Vagina (tissue), 2 donors: Measurements from ENCODE around the gene CHST2. TPM values are rescaled to one million over a fixed set of nuclear protein-coding genes. Genes with fewer than 3 reads are reported as not detected.

ENCODE experiments used
- DNase-seq, 2 donors: peaks; one replicate each; pipeline ENCODE4 v3.0.0-alpha.2; 2017; ENCODE audit errors: extremely low spot score in 2 of 2
- H3K27ac ChIP-seq: fragments of 200-600 bp; sonication (generic); one replicate; pipeline ENCODE4 v1.5.1; 2019
- H3K27me3 ChIP-seq: fragments of 200-600 bp; sonication (generic); one replicate; pipeline ENCODE4 v1.5.1; 2019
- H3K36me3 ChIP-seq, 2 donors: fragments of 200-600 bp; sonication (generic); one replicate each; pipeline ENCODE4 v1.5.1; 2017 to 2019
- H3K4me1 ChIP-seq: fragments of 200-600 bp; sonication (generic); one replicate; pipeline ENCODE4 v1.5.1; 2019
- H3K4me3 ChIP-seq, 2 donors: fragments of 200-600 bp; sonication (generic); 1 replicate in 1 of 2; 2 replicates in 1 of 2; pipeline ENCODE4 v1.5.1; 2016 to 2019
- H3K9me3 ChIP-seq: fragments of 200-600 bp; sonication (generic); one replicate; pipeline ENCODE4 v1.5.1; 2019
- POLR2A ChIP-seq, 2 donors: fragments of 450-650 bp; IDR thresholded peaks; one replicate each; pipeline ENCODE4 v1.6.1; 2017; ENCODE audit warnings: antibody characterized with exemption in 2 of 2, mild to moderate bottlenecking in 2 of 2, moderate library complexity in 2 of 2
- POLR2AphosphoS5 ChIP-seq, 2 donors: sonication (generic); formaldehyde crosslinking; IDR thresholded peaks; one replicate each; pipeline ENCODE4 v1.9.0; 2017; ENCODE audit warnings: antibody characterized with exemption in 2 of 2, mild to moderate bottlenecking in 2 of 2, low read depth in 1 of 2; ENCODE audit not compliant: insufficient read depth in 1 of 2
- intact Hi-C: fragments of 100-400 bp; cut with DNase I; formaldehyde crosslinking; loops from one replicate; pipeline ENCODE4 v1.15.1; 2023
- total RNA-seq: library from RNA; depleted of rRNA; stranded (reverse); fragments of >200 nt; gene quantifications from one replicate; pipeline ENCODE4 v1.2.3, GENCODE V29; 2016
- TF ChIP-seq, protein P1 (sequence below), 3 experiments: fragments of 450-650 bp in 2 of 3; fragments of 200-600 bp in 1 of 3; sonication (generic) in 1 of 3; IDR thresholded peaks; one replicate each; pipeline ENCODE4 v1.5.1; 2017 to 2019; ENCODE audit warnings: antibody characterized with exemption in 3 of 3, mild to moderate bottlenecking in 2 of 3, moderate library complexity in 2 of 3

CHST2 gene
- total RNA-seq, 1 donor from 2014 or later: 12.5 TPM

DNA sequence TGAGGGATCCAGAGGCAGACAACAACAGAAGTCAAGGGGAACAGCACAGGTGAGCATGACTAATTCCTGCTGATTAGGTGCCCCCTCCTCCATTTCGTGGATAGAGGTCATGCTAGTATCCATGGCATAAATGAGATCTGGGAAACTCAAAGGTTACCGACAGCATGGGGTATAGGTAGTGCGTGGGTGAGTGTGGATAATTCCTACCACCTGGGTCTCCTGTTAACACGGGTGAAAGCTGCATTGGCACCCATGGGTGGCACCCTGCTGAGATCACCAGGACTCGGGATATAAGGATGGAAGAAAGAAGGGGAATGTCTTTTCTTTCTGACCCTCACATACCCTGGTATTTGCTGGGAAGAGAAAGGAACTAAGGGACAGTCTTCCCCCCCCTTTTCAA is 14.4 kb upstream of the CHST2 start:
- no peak overlapping the region for H3K27ac ChIP-seq
- peaks cover 11% of the 10 kb centered on the region for H3K9me3 ChIP-seq
- no peak for TF ChIP-seq POLR2AphosphoS5 (IDR thresholded peaks at IDR 0.05; ENCODE audit: insufficient read depth in 1 of 2, low read depth in 1 of 2)
- no peak for TF ChIP-seq POLR2A (IDR thresholded peaks at IDR 0.05)
- TF ChIP-seq, protein P1, sequence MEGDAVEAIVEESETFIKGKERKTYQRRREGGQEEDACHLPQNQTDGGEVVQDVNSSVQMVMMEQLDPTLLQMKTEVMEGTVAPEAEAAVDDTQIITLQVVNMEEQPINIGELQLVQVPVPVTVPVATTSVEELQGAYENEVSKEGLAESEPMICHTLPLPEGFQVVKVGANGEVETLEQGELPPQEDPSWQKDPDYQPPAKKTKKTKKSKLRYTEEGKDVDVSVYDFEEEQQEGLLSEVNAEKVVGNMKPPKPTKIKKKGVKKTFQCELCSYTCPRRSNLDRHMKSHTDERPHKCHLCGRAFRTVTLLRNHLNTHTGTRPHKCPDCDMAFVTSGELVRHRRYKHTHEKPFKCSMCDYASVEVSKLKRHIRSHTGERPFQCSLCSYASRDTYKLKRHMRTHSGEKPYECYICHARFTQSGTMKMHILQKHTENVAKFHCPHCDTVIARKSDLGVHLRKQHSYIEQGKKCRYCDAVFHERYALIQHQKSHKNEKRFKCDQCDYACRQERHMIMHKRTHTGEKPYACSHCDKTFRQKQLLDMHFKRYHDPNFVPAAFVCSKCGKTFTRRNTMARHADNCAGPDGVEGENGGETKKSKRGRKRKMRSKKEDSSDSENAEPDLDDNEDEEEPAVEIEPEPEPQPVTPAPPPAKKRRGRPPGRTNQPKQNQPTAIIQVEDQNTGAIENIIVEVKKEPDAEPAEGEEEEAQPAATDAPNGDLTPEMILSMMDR (IDR thresholded peaks at IDR 0.05): no peak
- H3K4me3 ChIP-seq: no peak overlapping the region
- intact Hi-C loops: no loop called here
- no peaks in the 10 kb centered on the region for H3K4me1 ChIP-seq
- H3K27me3 ChIP-seq: no peaks in the 10 kb centered on the region
- H3K36me3 ChIP-seq: no peaks in the 10 kb centered on the region
- no peak for DNase-seq

DNA sequence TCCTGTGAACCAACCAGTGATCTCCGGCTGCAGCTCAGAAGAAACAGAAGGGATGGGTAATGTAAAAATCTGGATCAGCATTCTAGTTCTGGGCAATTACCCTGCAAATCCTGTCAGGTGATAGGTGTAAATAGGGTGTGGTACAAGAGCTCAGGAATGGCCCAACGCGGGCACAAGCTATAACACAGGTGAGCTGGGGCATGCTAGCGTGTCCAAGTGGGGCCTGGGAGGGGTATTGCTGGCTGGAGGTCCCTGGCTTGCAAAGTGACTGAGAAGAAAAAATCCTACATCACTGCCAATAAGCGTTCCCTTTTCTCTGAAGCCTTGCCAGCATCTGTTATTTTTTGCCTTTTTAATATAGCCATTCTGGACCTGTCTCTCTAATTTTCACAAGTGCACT is 9.7 kb upstream of the CHST2 start:
- no peaks in the 10 kb centered on the region for H3K36me3 ChIP-seq
- no peak for DNase-seq
- H3K27me3 ChIP-seq: no peaks in the 10 kb centered on the region
- no peak overlapping the region for H3K4me3 ChIP-seq
- no peak overlapping the region for H3K27ac ChIP-seq
- peaks cover 10% of the 10 kb centered on the region for H3K9me3 ChIP-seq
- no peak for TF ChIP-seq POLR2AphosphoS5 (IDR thresholded peaks at IDR 0.05; ENCODE audit: insufficient read depth in 1 of 2, low read depth in 1 of 2)
- intact Hi-C loops: no loop called here
- H3K4me1 ChIP-seq: no peaks in the 10 kb centered on the region

DNA sequence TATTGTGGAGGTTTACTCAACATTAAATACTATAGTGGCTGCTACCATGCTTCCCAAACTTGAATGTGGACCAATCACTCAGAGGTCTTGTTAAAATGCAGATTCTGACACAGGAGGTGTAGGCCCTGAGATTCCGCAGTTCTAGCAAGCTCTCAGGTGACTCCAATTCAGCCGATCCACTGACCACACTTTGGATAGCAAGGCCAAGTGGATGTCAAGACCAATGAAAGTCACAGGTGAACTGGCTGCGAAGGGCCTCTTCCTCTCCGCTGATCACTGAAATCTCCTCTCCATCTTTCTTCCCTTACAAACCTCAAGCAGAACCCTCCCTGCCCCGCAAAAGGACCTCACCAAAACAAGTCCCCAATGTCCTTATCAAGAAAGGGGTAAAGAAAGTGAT is 9.2 kb upstream of the CHST2 start:
- Histone ChIP-seq H3K36me3 (no peaks in the 10 kb centered on the region), H3K4me3 (no peak overlapping the region), H3K9me3 (peaks cover 5% of the 10 kb centered on the region), H3K4me1 (no peaks in the 10 kb centered on the region), H3K27me3 (no peaks in the 10 kb centered on the region), H3K27ac (no peak overlapping the region)
- intact Hi-C loops: no loop called here
- DNase-seq: no peak
- TF ChIP-seq POLR2AphosphoS5 (IDR thresholded peaks at IDR 0.05; ENCODE audit: insufficient read depth in 1 of 2, low read depth in 1 of 2): no peak
- TF ChIP-seq, protein P1 (IDR thresholded peaks at IDR 0.05): no peak
- TF ChIP-seq POLR2A (IDR thresholded peaks at IDR 0.05): no peak

DNA sequence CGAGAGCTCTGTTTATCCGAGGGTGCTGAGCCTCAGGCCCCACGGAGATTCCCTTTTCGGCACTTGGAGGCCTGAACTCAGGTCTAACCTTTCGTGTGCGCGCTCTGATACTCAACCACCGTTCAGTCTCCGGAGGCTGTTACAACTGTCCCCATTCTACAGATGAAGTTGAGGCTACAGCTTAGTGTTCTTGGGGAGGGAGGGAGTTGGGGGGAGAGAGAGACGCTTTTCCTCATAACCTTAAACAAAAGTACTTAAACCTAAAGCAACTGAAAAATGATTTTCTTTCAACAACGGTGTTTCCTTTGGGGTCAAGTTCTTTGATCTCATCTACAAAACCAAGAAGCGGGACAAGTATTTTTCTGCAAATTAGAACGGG is 952 bp upstream of the CHST2 start:
- intact Hi-C loops: no loop called here
- DNase-seq: no peak
- Histone ChIP-seq H3K9me3 (no peaks in the 10 kb centered on the region), H3K27ac (peak overlapping the region; percentile 67), H3K4me1 (peaks cover 6% of the 10 kb centered on the region), H3K4me3 (peak overlapping the region; percentile 80 to 81), H3K27me3 (no peaks in the 10 kb centered on the region), H3K36me3 (no peaks in the 10 kb centered on the region)
- TF ChIP-seq, protein P1 (IDR thresholded peaks at IDR 0.05): no peak
- TF ChIP-seq POLR2AphosphoS5 (IDR thresholded peaks at IDR 0.05; ENCODE audit: insufficient read depth in 1 of 2, low read depth in 1 of 2): no peak
- TF ChIP-seq POLR2A (IDR thresholded peaks at IDR 0.05): no peak

DNA sequence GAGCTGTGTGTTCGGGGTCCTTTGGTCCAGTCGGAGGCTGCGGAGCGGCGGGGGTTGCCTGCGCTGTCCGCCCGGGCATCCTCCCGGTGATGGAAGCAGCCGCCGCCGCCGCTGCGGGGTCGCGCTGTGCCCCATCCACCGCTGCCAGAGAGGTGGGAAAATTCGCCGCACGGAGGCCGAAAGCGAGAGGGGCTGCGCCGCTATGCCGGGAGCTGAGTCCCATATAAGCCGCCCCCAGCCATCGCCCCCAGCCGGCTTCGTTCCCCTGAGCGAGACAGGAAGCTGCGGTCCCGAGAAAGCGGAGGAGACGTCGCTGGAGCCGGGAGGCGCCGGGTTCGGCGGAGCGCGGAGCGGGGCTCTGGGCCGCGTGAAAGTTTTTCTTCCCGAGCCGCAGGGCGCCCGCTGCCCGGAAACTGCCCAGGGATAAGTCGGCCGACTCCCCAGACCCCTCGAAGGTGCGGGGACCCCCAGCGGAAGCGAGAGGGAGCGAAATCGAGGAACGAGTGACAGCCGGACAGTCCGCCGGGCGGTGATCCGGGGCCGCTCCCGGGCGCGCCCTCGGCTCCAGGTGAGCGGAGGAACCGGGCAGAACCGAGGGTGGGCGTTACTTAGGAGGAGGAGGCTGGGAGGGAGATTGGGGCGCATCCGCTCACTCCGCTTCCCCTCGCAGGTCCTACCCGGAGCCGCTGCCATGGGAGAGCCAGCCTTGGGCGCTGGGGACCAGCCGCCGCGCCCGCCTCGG is 574 bp downstream of the CHST2 start:
- no peaks in the 10 kb centered on the region for H3K36me3 ChIP-seq
- DNase-seq: no peak
- H3K4me1 ChIP-seq: peaks cover 6% of the 10 kb centered on the region
- TF ChIP-seq POLR2AphosphoS5 (IDR thresholded peaks at IDR 0.05; ENCODE audit: insufficient read depth in 1 of 2, low read depth in 1 of 2) (peak in 1 of 2 donors; percentile 15), POLR2A (IDR thresholded peaks at IDR 0.05) (no peak)
- TF ChIP-seq, protein P1 (IDR thresholded peaks at IDR 0.05): no peak
- intact Hi-C loops: no loop called here
- peak overlapping the region; percentile 67 for H3K27ac ChIP-seq
- H3K27me3 ChIP-seq: no peaks in the 10 kb centered on the region
- no peaks in the 10 kb centered on the region for H3K9me3 ChIP-seq
- peak overlapping the region; percentile 80 to 81 for H3K4me3 ChIP-seq
